K562 (cell line): ENCODE measurements around the gene IL15RA. TPM values are rescaled to one million over a fixed set of nuclear protein-coding genes. Genes with fewer than 3 reads are reported as not detected.

Experiments
- ATAC-seq: fragments of 200-7000 bp; cut with Tn5 transposase; 3 replicates; pipeline ENCODE4 v1.9.1; 2020; ENCODE audit warnings: moderate library complexity
- BruUV-seq: library from RNA; stranded (reverse); fragments of 400-500 nt; replicated peaks from 2 replicates; lab custom pipeline; 2021; lab: Mats Ljungman, UMichigan
- CTCF ChIA-PET: fragments of 300-600 bp; formaldehyde crosslinking; extraction: SDS; loops from one replicate; lab custom pipeline; 2021; ENCODE audit warnings: low intra/inter-chr PET ratio; lab: Yijun Ruan, JAX
- POLR2A ChIA-PET: fragments of 300-600, 350-650 bp; sonication (Branson Sonifier 250); formaldehyde crosslinking; extraction: SDS; loops from one replicate; lab custom pipeline; 2021; ENCODE audit warnings: antibody characterized with exemption, inconsistent platforms; lab: Yijun Ruan, JAX
- DNase-seq, 4 experiments: peaks; one replicate each; pipeline versions ENCODE4 v3.0.0 to v3.0.0-alpha.2; 2011 to 2018; ENCODE audit warnings: low spot score in 3 of 4, mixed read lengths in 3 of 4; ENCODE audit errors: extremely low read depth in 1 of 4
- FAIRE-seq: peaks from 2 replicates; lab custom pipeline; 2011; peaks lifted over from hg19 to GRCh38; lab: Jason Lieb, UNC
- H2AFZ ChIP-seq: 2 replicates; pipeline ENCODE4 v1.6.0; 2011; ENCODE audit warnings: low read depth, low read length, control low read depth, inconsistent platforms
- H3K27ac ChIP-seq: fragments of 200-600 bp; 3 replicates; pipeline ENCODE4 v1.8.0; 2011; ENCODE audit warnings: low read depth, mild to moderate bottlenecking, control low read depth, inconsistent platforms, low read length, moderate library complexity, mixed read lengths; ENCODE audit errors: extremely low read depth
- H3K27me3 ChIP-seq, 2 experiments: fragments of 300-600 bp in 1 of 2; 2 replicates in 1 of 2; 3 replicates in 1 of 2; pipeline versions ENCODE4 v1.6.0 to v1.8.0; 2011; ENCODE audit warnings: inconsistent platforms in 2 of 2, low read length in 2 of 2, mild to moderate bottlenecking in 1 of 2, mixed read lengths in 1 of 2, moderate library complexity in 1 of 2; ENCODE audit not compliant: control insufficient read depth in 2 of 2, insufficient read depth in 2 of 2
- H3K36me3 ChIP-seq: fragments of 300-600 bp; 3 replicates; pipeline ENCODE4 v1.8.0; 2011; ENCODE audit warnings: mild to moderate bottlenecking, low read length, inconsistent platforms; ENCODE audit not compliant: control insufficient read depth, insufficient read depth
- H3K4me1 ChIP-seq, 2 experiments: fragments of 200-600 bp in 1 of 2; replicated peaks in 1 of 2; 2 replicates in 1 of 2; 3 replicates in 1 of 2; pipeline versions ENCODE4 v1.5.1 to v1.8.0; 2011; ENCODE audit warnings: inconsistent platforms in 2 of 2, low read length in 2 of 2, mild to moderate bottlenecking in 1 of 2, mixed read lengths in 1 of 2, moderate library complexity in 1 of 2; ENCODE audit not compliant: control insufficient read depth in 2 of 2, insufficient read depth in 2 of 2
- H3K4me2 ChIP-seq: 2 replicates; pipeline ENCODE4 v1.6.1; 2011; ENCODE audit warnings: low read length, control low read depth, inconsistent platforms, mixed read lengths; ENCODE audit not compliant: insufficient read depth
- H3K4me3 ChIP-seq: fragments of 200-600 bp; sonication (generic), shearing (Covaris generic); 2 replicates; pipeline ENCODE4 v1.5.1; 2016; ENCODE audit warnings: control low read depth, inconsistent platforms
- H3K79me2 ChIP-seq: fragments of 200-600 bp; 3 replicates; pipeline ENCODE4 v1.8.0; 2011; ENCODE audit warnings: low read length, inconsistent platforms; ENCODE audit not compliant: control insufficient read depth, insufficient read depth
- H3K9ac ChIP-seq, 2 experiments: 2 replicates each; pipeline versions ENCODE4 v1.6.0 to v1.6.1; 2011; ENCODE audit warnings: low read depth in 2 of 2, low read length in 2 of 2, control low read depth in 1 of 2, inconsistent platforms in 1 of 2, mild to moderate bottlenecking in 1 of 2, mixed read lengths in 1 of 2; ENCODE audit not compliant: insufficient read depth in 1 of 2
- H3K9me1 ChIP-seq: one replicate; pipeline ENCODE4 v1.6.0; 2011; ENCODE audit warnings: inconsistent platforms, mild to moderate bottlenecking, low read length, moderate library complexity; ENCODE audit not compliant: control insufficient read depth, insufficient read depth
- H3K9me3 ChIP-seq: replicated peaks from 2 replicates; pipeline ENCODE4 v1.5.1; 2011; ENCODE audit warnings: low read depth, low read length, inconsistent platforms; ENCODE audit not compliant: control insufficient read depth, insufficient read depth
- H4K20me1 ChIP-seq: replicated peaks from 2 replicates; pipeline ENCODE4 v1.6.1; 2011; ENCODE audit warnings: low read length, inconsistent platforms, mixed read lengths; ENCODE audit not compliant: control insufficient read depth, insufficient read depth
- HDAC6 ChIP-seq: IDR thresholded peaks from 2 replicates; pipeline ENCODE4 v1.6.1; 2012; ENCODE audit warnings: low read depth, mild to moderate bottlenecking, control low read depth, inconsistent platforms, low read length, moderate library complexity
- ZFX ChIP-seq: sonication (generic); formaldehyde crosslinking; IDR thresholded peaks from 2 replicates; pipeline ENCODE4 v1.8.0; 2022; ENCODE audit warnings: mild to moderate bottlenecking, missing genetic modification reagents, moderate library complexity
- WGBS: fragments of 100-300 bp; shearing (Covaris generic); methylation state at CpG from one replicate; pipeline ENCODE4 v1.1.6; 2016; ENCODE audit warnings: low coverage, mixed read lengths; ENCODE audit not compliant: insufficient coverage; ENCODE audit errors: missing lambda C conversion rate; 5-methylcytosine and 5-hydroxymethylcytosine counted together
- in situ Hi-C: fragments of 300-500 bp; cut with MboI; formaldehyde crosslinking; loops from 4 replicates; pipeline ENCODE4 v1.15.0; 2018; ENCODE audit warnings: inconsistent platforms, mixed read lengths
- intact Hi-C: fragments of 100-400 bp; cut with micrococcal nuclease; formaldehyde crosslinking; loops from 2 replicates; pipeline ENCODE4 v1.14.2; 2022
- polyA plus RNA-seq, 8 experiments: library from polyadenylated mRNA; depleted of rRNA in 4 of 8; stranded (reverse) in 5 of 8; unstranded in 3 of 8; fragments of >200 nt; fragmentation: Nextera tagmentation in 2 of 8; fragmentation: Illumina TruSeq in 1 of 8; extraction: Ambion mirVana in 2 of 8; extraction: Trizol in 1 of 8; gene quantifications; 2 replicates each; pipeline versions ENCODE4 v1.2.1 to v1.2.3, GENCODE V29; 2011 to 2014; ENCODE audit warnings: inconsistent platforms in 1 of 8, missing spikeins in 1 of 8
- total RNA-seq, 7 experiments: library from RNA; depleted of rRNA in 6 of 7; stranded (reverse); fragments of >200 nt in 6 of 7; fragmentation: Illumina TruSeq in 2 of 7; extraction: Trizol in 2 of 7; gene quantifications; 2 replicates each; pipeline versions ENCODE4 v1.2.1 to v1.2.3, GENCODE V29; 2011 to 2021; ENCODE audit warnings: low replicate concordance in 1 of 7
- TF ChIP-seq, protein P1 (sequence below), 2 experiments: fragments of 250-450 bp in 1 of 2; fragments of 450-650 bp in 1 of 2; sonication (Bioruptor Pico) in 1 of 2; IDR thresholded peaks; 2 replicates each; pipeline versions ENCODE4 v1.6.1 to v1.8.0; 2016 to 2021; ENCODE audit warnings: mild to moderate bottlenecking in 2 of 2, moderate library complexity in 2 of 2, missing compliant biosample characterization in 1 of 2, missing genetic modification characterization in 1 of 2
- TF ChIP-seq, protein P2 (sequence below): fragments of 450-650 bp; formaldehyde crosslinking; IDR thresholded peaks from 2 replicates; pipeline ENCODE4 v1.4.0; 2022; ENCODE audit warnings: mild to moderate bottlenecking, moderate library complexity

Gene IL15RA
- total and polyA plus RNA-seq, 9 of the 15 experiments (the other 6 are each of a cell fraction or from before 2014, with no cell fraction given): 1.2 to 11.7 (median 8.0) TPM

GRCh38 chr10:6012121-6012905, 35.0 kb upstream of the IL15RA start:
- H2AFZ ChIP-seq: no peak overlapping the region
- no peak for DNase-seq
- H3K9ac ChIP-seq: no peak overlapping the region
- H3K27me3 ChIP-seq: peaks cover 4 to 7% of the 10 kb centered on the region in 2 experiments; a peak in 2 of 5 replicates
- no peak for TF ChIP-seq HDAC6
- TF ChIP-seq, protein P1, sequence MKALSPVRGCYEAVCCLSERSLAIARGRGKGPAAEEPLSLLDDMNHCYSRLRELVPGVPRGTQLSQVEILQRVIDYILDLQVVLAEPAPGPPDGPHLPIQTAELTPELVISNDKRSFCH (CRISPR knock-in tag; IDR thresholded peaks at IDR 0.05): no peak
- TF ChIP-seq, protein P1 (tag; IDR thresholded peaks at IDR 0.05): no peak
- no peak for TF ChIP-seq ZFX (CRISPR knock-in tag)
- TF ChIP-seq, protein P2, sequence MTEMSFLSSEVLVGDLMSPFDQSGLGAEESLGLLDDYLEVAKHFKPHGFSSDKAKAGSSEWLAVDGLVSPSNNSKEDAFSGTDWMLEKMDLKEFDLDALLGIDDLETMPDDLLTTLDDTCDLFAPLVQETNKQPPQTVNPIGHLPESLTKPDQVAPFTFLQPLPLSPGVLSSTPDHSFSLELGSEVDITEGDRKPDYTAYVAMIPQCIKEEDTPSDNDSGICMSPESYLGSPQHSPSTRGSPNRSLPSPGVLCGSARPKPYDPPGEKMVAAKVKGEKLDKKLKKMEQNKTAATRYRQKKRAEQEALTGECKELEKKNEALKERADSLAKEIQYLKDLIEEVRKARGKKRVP: no peak
- ChIA-PET POLR2A (interaction anchor here (0.5 kb wide), 1 partner anchor 423 kb away, joined by 3 read pairs; no protein-coding TSS in a partner anchor), CTCF (interaction anchor here (2.0 kb wide), 1 partner anchor 39 kb away, joined by 7 read pairs; no protein-coding TSS in a partner anchor)
- FAIRE-seq: no peak
- H3K36me3 ChIP-seq: no peaks in the 10 kb centered on the region
- intact Hi-C loops (loop anchor here (5.0 to 10.0 kb wide), 2 partner anchors 65 to 72 kb away; partner anchors contain the start of gene RBM17), in situ Hi-C loops (no loop called here)
- no peaks in the 10 kb centered on the region for H3K9me1 ChIP-seq
- no peak overlapping the region for H3K4me2 ChIP-seq
- H3K27ac ChIP-seq: no peak overlapping the region
- no peaks in the 10 kb centered on the region for H3K79me2 ChIP-seq
- no TSS peak for BruUV-seq
- no peaks in the 10 kb centered on the region for H3K9me3 ChIP-seq
- 35% methylated on average over 15 of the region's 15 CpGs for WGBS
- H3K4me3 ChIP-seq: no peak overlapping the region
- ATAC-seq: no peak
- no peaks in the 10 kb centered on the region for H4K20me1 ChIP-seq
- no peaks in the 10 kb centered on the region; a peak in 1 of 5 replicates for H3K4me1 ChIP-seq
